ENCODE measurements around the gene FKBP11.
A peak's percentile ranks its signal among the peaks of the same experiment; 100 is the strongest.

The FKBP11 gene

GRCh38 chr12:48925304-48926011 is at the start of gene FKBP11:
FKBP11 (minus strand) TSS chr12:48925492; CDS start chr12:48925428, 64 bp downstream.
- DNase-seq, result no peak

DNA sequence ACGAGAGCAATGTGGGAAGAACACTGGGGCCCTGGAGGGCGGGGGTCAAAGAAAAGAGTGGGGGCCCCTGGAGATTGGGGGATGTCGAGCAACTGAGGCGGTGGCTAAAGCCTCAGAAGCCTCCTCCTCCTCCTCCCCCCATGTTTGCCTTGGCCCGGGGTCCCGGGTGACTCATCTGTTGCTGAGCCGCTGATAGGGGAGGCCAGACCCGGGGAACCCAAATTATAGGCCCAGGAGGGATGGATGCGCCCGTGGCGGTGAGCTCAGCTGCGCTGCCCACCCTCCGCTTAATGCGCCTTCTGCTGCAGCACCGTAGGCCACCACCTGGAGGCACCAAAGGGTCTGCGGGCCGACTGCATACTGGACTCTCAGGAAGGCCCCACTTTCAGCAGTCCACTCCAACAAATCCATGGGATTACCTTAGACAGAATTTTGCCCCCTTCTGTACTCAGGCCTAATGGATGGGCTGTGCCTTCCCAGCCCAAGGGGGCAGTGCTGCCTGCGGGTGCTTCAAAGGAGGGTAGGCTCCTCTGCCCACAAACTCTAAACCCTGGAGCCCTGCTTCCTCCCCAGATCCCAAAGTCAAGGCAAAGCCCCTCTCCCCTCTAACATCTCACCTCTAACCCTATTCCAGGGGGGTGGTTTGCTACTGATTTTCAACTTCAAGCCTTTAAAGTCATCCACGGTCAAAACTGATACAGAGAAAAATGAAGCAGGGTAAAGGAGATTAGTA is 48.8 kb upstream of the FKBP11 start:
- DNase-seq, result no peak

GRCh38 chr12:48973531-48973930 is 48.2 kb upstream of the FKBP11 start:
- DNase-seq, result no peak

DNA sequence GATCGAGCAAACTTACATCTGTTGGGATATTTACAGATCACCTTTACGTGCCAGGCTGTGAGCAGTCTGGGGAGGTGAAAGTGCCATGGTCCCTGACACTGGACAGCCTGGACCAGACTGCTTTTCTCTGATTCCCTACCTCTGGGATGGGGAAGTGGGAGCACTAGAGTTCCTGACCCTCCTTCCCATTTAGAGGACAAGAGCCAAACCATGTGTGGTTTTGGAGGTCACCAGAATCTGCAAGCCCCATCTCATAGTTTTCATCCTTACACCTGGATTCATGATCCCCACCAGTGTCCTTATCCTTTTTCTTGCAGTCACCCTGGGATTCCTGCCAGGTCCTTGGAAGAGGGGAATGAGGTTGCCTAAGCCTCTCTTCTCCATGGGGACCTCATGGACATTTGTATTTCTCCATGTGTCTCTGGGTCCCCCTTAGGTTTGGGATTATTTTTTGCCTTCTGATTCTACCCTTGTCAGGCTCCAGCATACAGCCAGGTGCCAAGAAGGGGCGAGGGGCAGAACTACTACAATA is 47.7 kb upstream of the FKBP11 start:
- no peak for DNase-seq

GRCh38 chr12:48972213-48972951 is 47.1 kb upstream of the FKBP11 start:
- DNase-seq, result no peak

DNA sequence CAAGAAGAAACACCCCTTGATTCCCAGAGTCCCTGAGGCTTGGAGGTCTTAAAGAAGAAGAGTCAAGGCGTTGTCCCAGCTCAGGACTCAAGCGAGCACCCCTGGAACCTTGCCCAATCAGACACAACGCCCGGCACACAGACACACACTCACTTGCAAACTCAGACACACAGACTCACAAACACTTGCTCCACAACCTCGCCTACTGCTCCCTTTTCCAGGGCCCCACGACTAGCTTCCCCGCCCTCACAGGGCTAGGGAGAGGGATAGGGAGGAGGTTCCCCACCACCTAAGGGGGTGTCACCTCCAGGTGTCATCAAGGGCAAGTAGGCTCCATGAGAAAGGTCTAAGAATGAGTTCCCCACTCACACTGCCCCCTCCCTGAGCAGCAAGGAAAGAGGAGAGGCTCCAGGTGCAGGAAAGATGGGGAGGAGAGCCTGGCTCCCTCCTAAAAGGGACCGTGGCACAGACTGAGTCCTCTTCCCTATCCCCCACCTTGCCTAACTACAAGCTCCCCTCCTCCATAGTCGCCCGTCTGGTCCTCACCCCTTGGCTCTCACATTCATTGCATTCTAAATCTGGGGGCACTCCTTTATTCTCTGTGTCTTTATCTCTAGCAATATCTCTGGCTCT is 45.5 kb upstream of the FKBP11 start:
- DNase-seq, result no peak

DNA sequence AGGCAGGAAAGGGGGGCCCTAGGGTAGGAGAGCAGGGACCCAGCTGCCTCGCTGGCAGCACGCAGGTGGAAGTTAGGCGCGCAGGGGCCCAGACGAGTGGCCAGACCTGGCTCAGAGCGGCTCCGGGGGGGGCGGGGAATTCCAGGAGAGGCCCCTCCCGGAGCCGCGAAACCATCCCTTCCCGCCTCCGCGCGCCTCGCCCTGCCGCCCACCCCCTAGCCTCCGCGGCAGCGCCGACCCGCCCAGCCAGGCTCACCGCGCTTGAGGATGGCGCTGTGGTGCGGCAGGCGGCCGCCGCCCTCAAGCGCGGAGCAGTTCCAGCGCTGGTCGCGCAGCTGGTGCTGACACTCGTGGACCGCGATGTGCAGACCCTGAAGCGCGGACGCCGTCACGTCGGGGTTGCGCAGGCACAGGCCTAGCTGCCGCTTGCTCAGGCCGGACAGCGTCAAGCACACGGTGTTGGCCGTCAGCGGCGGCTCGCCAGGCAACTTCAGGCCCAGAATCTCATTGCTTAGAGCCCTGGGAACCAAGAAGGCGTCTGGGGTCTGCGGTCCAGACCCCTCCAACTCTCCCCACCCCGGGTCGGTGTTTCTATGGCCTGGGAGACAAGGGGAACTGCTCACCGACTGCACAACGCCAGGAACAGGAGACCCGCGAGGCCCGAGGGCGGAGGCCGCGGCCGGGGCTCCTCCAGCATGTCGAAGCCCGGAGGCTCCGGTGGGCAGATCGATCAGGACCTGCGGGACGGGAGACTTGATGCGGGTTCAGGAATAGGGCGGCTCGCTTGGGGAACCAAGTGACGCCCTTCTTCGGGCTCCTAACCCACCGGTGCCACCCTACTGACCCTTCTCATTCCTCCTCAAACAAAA is 44.8 kb upstream of the FKBP11 start:
- no peak for DNase-seq

DNA sequence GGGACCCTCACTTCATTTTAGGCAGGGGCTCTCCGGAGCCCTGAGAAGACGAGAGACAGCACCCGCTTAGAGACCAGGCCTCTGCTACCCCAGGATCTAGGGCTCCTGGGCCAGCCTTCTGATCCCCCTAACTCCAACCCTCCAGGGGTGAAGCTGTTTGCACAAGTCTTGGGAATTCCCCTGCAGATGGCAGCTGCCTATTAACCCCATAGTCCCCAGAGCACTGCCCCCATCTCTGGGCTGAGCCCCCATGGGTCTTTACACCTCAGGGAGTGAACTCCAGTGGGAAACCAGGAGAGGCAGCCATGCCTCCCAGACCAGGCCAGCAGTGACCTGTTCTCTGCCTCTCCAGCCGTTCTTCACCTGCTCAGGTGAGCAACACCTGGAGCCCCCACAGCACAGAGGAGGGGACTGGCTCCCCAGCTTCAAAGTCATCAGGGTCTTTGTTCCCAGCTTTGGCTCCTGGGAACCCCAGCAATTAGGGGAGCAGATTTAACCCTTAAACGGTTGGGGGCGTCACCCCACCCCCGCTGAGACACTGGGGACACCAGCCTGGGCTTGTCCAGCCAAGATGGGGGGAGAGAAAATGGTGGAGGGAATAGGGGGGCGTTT is 44.0 kb upstream of the FKBP11 start:
- DNase-seq, result no peak

GRCh38 chr12:48968467-48968866 is 43.2 kb upstream of the FKBP11 start:
- no peak for DNase-seq

- DNase-seq, result no peak
Measured at GRCh38 chr12:48967991-48968390, 42.7 kb upstream of the FKBP11 start.

- DNase-seq, result no peak
Measured at GRCh38 chr12:48966177-48966895, 41.0 kb upstream of the FKBP11 start.

DNA sequence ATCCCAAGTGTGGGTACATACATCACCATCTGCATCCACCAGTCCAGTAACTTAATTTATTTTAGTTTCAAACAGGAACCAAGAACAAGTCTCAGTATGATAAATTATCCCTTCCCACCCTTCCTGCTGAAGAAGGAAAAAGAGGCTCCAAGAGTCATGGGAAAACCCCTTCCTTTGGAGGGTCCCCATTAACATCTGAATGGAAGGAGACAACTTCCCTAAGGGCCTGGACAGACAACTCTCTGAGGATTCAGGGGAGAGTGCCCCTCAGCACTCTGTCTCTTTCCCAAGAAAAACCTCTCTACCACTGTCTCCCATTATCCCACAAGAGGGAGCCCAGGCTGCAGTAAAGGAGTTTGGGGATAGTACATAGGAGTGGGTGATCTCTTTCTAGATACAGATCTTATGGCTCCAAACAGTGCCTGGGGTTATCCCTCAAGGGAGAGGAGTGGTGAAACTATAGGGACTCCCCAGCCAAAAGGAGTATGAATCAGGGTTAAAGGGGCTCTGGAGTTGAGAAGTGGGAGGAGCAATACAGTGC is 40.1 kb upstream of the FKBP11 start:
- DNase-seq, result no peak

DNA sequence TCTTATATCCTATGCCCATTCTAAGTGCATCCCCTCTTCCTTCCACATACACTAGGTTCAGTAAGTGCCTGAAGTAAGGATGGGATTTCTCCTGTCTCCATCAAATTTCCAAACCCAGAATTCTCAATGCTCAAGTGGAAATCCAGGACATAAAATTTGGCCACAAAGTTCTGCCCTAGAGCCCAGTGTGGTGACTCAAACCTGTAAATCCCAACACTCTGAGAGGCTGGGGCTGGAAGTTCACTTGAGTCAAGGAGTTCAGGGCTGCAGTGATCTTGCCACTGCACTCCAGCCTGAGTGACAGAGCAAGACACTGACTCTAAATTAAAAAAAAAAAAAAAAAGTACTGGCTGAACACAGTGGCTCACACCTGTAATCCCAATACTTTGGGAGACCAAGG is 36.5 kb upstream of the FKBP11 start:
- DNase-seq, result no peak

- no peak for DNase-seq
Measured at GRCh38 chr12:48961331-48961730, 36.0 kb upstream of the FKBP11 start.

GRCh38 chr12:48960834-48961233 is 35.5 kb upstream of the FKBP11 start:
- no peak for DNase-seq

DNA sequence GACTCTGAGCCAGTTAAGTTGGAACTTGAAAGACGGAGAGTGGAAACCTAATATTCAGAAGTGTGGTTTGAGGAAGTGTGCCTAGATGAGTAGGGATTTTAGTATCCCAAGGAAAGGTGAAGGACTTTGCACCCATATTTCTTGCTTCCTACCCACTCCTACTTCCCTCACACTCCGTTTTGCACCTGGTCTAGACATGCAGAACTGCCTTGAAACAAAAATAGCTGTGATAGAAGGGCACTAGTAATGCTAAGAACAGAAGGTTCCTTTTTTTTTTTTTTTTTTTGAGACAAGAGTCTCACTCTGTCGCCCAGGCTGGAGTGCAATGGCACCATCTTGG is 32.7 kb upstream of the FKBP11 start:
- no peak for DNase-seq

GRCh38 chr12:48957141-48958048 is 32.1 kb upstream of the FKBP11 start, which contains the start of gene ARF3:
ARF3 (minus strand) TSS chr12:48957487; CDS start chr12:48941095, 16,392 bp downstream.
- peak; percentile 86 for DNase-seq

GRCh38 chr12:48956279-48957140 is 31.2 kb upstream of the FKBP11 start:
- peak; percentile 67 for DNase-seq

All from NCI-H2029 treated with DMSO at 0.1 percent for 48 hours (cell line).